GM23338 (cell line): Measurements from ENCODE around the gene MDN1. TPM values are rescaled to one million over a fixed set of nuclear protein-coding genes. Genes with fewer than 3 reads are reported as not detected.

Experiments
- ATAC-seq: fragments of 200-7000 bp; cut with Tn5 transposase; 3 replicates; pipeline ENCODE4 v1.9.1; 2020
- DNase-seq: peaks from one replicate; pipeline ENCODE4 v3.0.0-alpha.2; 2015; ENCODE audit warnings: low spot score
- H2AFZ ChIP-seq: fragments of 200-600 bp; sonication (generic); 2 replicates; pipeline ENCODE4 v1.8.0; 2016; ENCODE audit warnings: antibody characterized with exemption, mild to moderate bottlenecking, moderate library complexity
- H3F3A ChIP-seq: fragments of 200-600 bp; sonication (generic); replicated peaks from 2 replicates; pipeline ENCODE4 v1.8.0; 2017; ENCODE audit warnings: antibody characterized with exemption, mixed run types, low read depth
- H3K27ac ChIP-seq: fragments of 200-600 bp; sonication (generic); 2 replicates; pipeline ENCODE4 v1.6.1; 2016; ENCODE audit warnings: low read depth
- H3K27me3 ChIP-seq: fragments of 200-600 bp; sonication (generic); 2 replicates; pipeline ENCODE4 v1.8.0; 2016; ENCODE audit warnings: mild to moderate bottlenecking, mixed run types, moderate library complexity; ENCODE audit not compliant: insufficient read depth
- H3K36me3 ChIP-seq: fragments of 200-600 bp; sonication (generic); 2 replicates; pipeline ENCODE4 v1.8.0; 2016; ENCODE audit warnings: mild to moderate bottlenecking; ENCODE audit not compliant: insufficient read depth
- H3K4me1 ChIP-seq: fragments of 200-600 bp; sonication (generic); 2 replicates; pipeline ENCODE4 v1.8.0; 2016; ENCODE audit warnings: mild to moderate bottlenecking, moderate library complexity; ENCODE audit not compliant: insufficient read depth
- H3K4me2 ChIP-seq: fragments of 200-600 bp; sonication (generic); 2 replicates; pipeline ENCODE4 v1.7.1; 2017; ENCODE audit warnings: mixed run types
- H3K4me3 ChIP-seq: fragments of 200-600 bp; sonication (generic); 2 replicates; pipeline ENCODE4 v1.6.1; 2016; ENCODE audit warnings: mixed run types
- H3K79me2 ChIP-seq: fragments of 200-600 bp; sonication (generic); replicated peaks from 2 replicates; pipeline ENCODE4 v1.8.0; 2017; ENCODE audit warnings: mild to moderate bottlenecking; ENCODE audit not compliant: insufficient read depth
- H3K9me2 ChIP-seq: fragments of 200-600 bp; sonication (generic); 2 replicates; pipeline ENCODE4 v1.8.0; 2017; ENCODE audit not compliant: insufficient read depth
- H4K20me1 ChIP-seq: fragments of 200-600 bp; sonication (generic); replicated peaks from 2 replicates; pipeline ENCODE4 v1.8.0; 2017; ENCODE audit warnings: mild to moderate bottlenecking; ENCODE audit not compliant: insufficient read depth
- H3K27ac Mint-ChIP-seq: 2 replicates; pipeline ENCODE4 v1.8.0; 2020; ENCODE audit warnings: inconsistent platforms, mild to moderate bottlenecking, moderate library complexity, mixed read lengths
- H3K27me3 Mint-ChIP-seq: 3 replicates; pipeline ENCODE4 v1.8.0; 2022; ENCODE audit warnings: low read depth, mild to moderate bottlenecking, moderate library complexity, mixed read lengths, inconsistent platforms; ENCODE audit not compliant: insufficient read depth, poor library complexity
- H3K36me3 Mint-ChIP-seq: 3 replicates; pipeline ENCODE4 v1.8.0; 2021; ENCODE audit warnings: low read depth, mild to moderate bottlenecking, inconsistent platforms, moderate library complexity, mixed read lengths
- H3K4me1 Mint-ChIP-seq: 3 replicates; pipeline ENCODE4 v1.8.0; 2020; ENCODE audit warnings: mild to moderate bottlenecking, inconsistent platforms, mixed read lengths
- H3K4me3 Mint-ChIP-seq: 3 replicates; pipeline ENCODE4 v1.8.0; 2021; ENCODE audit warnings: moderate library complexity, mild to moderate bottlenecking, inconsistent platforms, mixed read lengths
- H3K9me3 Mint-ChIP-seq: 3 replicates; pipeline ENCODE4 v1.8.0; 2020; ENCODE audit warnings: moderate library complexity, mild to moderate bottlenecking, inconsistent platforms, mixed read lengths
- CREB1 ChIP-seq: fragments of 250-450 bp; sonication (Bioruptor Pico); IDR thresholded peaks from 2 replicates; pipeline ENCODE4 v1.5.0; 2020; ENCODE audit warnings: low read depth, mild to moderate bottlenecking, moderate library complexity
- CTCF ChIP-seq, 2 experiments: fragments of 200-600 bp in 1 of 2; sonication (generic) in 1 of 2; conservative IDR thresholded peaks; 2 replicates each; pipeline versions ENCODE4 v1.5.1 to v1.6.1; 2016 to 2017; ENCODE audit warnings: antibody characterized with exemption in 2 of 2, low read depth in 2 of 2, mild to moderate bottlenecking in 2 of 2, moderate library complexity in 1 of 2
- ETS1 ChIP-seq: IDR thresholded peaks from 2 replicates; pipeline ENCODE4 v1.6.1; 2016; ENCODE audit warnings: antibody characterized with exemption
- EZH2 ChIP-seq: fragments of 200-600 bp; sonication (generic); IDR thresholded peaks from one replicate; pipeline ENCODE4 v1.8.0; 2017; ENCODE audit warnings: antibody characterized with exemption, mild to moderate bottlenecking, low read depth; ENCODE audit not compliant: unreplicated experiment
- EZH2phosphoT487 ChIP-seq: fragments of 200-600 bp; sonication (generic); IDR thresholded peaks from one replicate; pipeline ENCODE4 v1.8.1; 2018; ENCODE audit warnings: antibody characterized with exemption; ENCODE audit not compliant: unreplicated experiment
- JUNB ChIP-seq: IDR thresholded peaks from one replicate; pipeline ENCODE4 v1.6.1; 2016; ENCODE audit warnings: antibody characterized with exemption; ENCODE audit not compliant: unreplicated experiment
- NANOG ChIP-seq: IDR thresholded peaks from 2 replicates; pipeline ENCODE4 v1.6.1; 2016; ENCODE audit warnings: antibody characterized with exemption, borderline replicate concordance
- POLR2AphosphoS5 ChIP-seq: IDR thresholded peaks from 2 replicates; pipeline ENCODE4 v1.6.1; 2016; ENCODE audit warnings: antibody characterized with exemption, low read depth
- REST ChIP-seq: IDR thresholded peaks from one replicate; pipeline ENCODE4 v1.6.1; 2018; ENCODE audit warnings: antibody characterized with exemption; ENCODE audit not compliant: unreplicated experiment
- STAT1 ChIP-seq: IDR thresholded peaks from one replicate; pipeline ENCODE4 v1.6.1; 2016; ENCODE audit warnings: antibody characterized with exemption; ENCODE audit not compliant: unreplicated experiment
- ZNF114 ChIP-seq: fragments of 250-450 bp; sonication (Bioruptor Pico); IDR thresholded peaks from 2 replicates; pipeline ENCODE4 v1.5.0; 2020; ENCODE audit warnings: mild to moderate bottlenecking, moderate library complexity
- ZNF331 ChIP-seq: fragments of 250-450 bp; sonication (Bioruptor Pico); IDR thresholded peaks from 2 replicates; pipeline ENCODE4 v1.5.0; 2020; ENCODE audit warnings: low read depth, mild to moderate bottlenecking, moderate library complexity
- ZNF462 ChIP-seq: fragments of 250-450 bp; sonication (Bioruptor Pico); IDR thresholded peaks from 2 replicates; pipeline ENCODE4 v1.5.0; 2020; ENCODE audit warnings: mild to moderate bottlenecking, moderate library complexity
- polyA plus RNA-seq: library from polyadenylated mRNA; unstranded; fragments of >200 nt; fragmentation: Nextera tagmentation; extraction: Ambion mirVana; gene quantifications from 2 replicates; pipeline ENCODE4 v1.2.1, GENCODE V29; 2016
- total RNA-seq: library from RNA; depleted of rRNA; stranded (reverse); fragments of >200 nt; shearing (Covaris generic); gene quantifications from 2 replicates; pipeline ENCODE4 v1.2.3, GENCODE V29; 2014

MDN1 gene
- total and polyA plus RNA-seq, 2 experiments from 2014 or later = 165 to 217 TPM

GRCh38 chr6:89650579-89650978, 169.0 kb downstream of the MDN1 start:
- peaks cover 8% of the 10 kb centered on the region for H3F3A ChIP-seq
- H3K9me3 Mint-ChIP-seq = no peaks in the 10 kb centered on the region
- H3K9me2 ChIP-seq = no peaks in the 10 kb centered on the region
- TF ChIP-seq STAT1 (no peak), ZNF114 (CRISPR knock-in tag) (no peak), JUNB (no peak), CTCF (conservative IDR thresholded peaks at IDR 0.05; ENCODE audit: low read depth in 2 of 2) (no peak), EZH2phosphoT487 (no peak), EZH2 (no peak), ZNF462 (CRISPR knock-in tag) (no peak), ETS1 (no peak), REST (no peak), POLR2AphosphoS5 (no peak), NANOG (no peak), ZNF331 (CRISPR knock-in tag) (no peak), CREB1 (CRISPR knock-in tag) (no peak)
- no peaks in the 10 kb centered on the region for H3K27me3 ChIP-seq
- DNase-seq (no peak), ATAC-seq (no peak)
- H3K27me3 Mint-ChIP-seq = no peaks in the 10 kb centered on the region
- H3K36me3 ChIP-seq = peaks cover 96% of the 10 kb centered on the region
- H3K4me2 ChIP-seq = no peak overlapping the region
- H3K79me2 ChIP-seq = no peaks in the 10 kb centered on the region
- H3K36me3 Mint-ChIP-seq = peaks cover 93% of the 10 kb centered on the region
- H3K27ac ChIP-seq = no peak overlapping the region; the same call in 1 of the 2 replicates
- no peak overlapping the region for H3K4me3 Mint-ChIP-seq
- no peak overlapping the region for H2AFZ ChIP-seq
- H3K4me1 Mint-ChIP-seq = no peaks in the 10 kb centered on the region
- no peaks in the 10 kb centered on the region; the same call in none of the 2 replicates for H4K20me1 ChIP-seq
- no peaks in the 10 kb centered on the region for H3K4me1 ChIP-seq
- no peak overlapping the region for H3K27ac Mint-ChIP-seq
- no peak overlapping the region for H3K4me3 ChIP-seq
